ENCODE results near the gene C18orf63.

DNA sequence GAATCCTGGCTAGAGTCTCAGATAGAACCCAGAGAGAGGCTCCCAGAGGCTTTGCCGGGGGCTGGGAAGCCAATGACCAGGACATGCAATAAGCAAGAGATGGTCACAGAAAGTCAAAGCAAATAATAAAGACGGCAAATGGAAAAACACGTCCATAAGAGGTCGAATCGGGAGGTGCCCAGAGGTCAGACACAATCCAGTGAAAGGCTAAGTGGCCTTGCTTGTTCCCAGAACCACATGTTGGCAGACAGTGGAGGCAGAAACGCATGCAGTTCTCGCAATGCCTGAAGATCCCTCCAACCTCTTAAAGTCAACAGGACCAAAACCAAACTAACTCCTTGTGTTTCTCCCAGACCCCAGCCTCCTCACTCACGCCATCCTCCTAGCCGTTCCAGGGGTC lies 26.9 kb upstream of the C18orf63 start:
- no peak for TF ChIP-seq POLR2A (IDR thresholded peaks at IDR 0.05)
- TF ChIP-seq, protein P1, sequence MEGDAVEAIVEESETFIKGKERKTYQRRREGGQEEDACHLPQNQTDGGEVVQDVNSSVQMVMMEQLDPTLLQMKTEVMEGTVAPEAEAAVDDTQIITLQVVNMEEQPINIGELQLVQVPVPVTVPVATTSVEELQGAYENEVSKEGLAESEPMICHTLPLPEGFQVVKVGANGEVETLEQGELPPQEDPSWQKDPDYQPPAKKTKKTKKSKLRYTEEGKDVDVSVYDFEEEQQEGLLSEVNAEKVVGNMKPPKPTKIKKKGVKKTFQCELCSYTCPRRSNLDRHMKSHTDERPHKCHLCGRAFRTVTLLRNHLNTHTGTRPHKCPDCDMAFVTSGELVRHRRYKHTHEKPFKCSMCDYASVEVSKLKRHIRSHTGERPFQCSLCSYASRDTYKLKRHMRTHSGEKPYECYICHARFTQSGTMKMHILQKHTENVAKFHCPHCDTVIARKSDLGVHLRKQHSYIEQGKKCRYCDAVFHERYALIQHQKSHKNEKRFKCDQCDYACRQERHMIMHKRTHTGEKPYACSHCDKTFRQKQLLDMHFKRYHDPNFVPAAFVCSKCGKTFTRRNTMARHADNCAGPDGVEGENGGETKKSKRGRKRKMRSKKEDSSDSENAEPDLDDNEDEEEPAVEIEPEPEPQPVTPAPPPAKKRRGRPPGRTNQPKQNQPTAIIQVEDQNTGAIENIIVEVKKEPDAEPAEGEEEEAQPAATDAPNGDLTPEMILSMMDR (IDR thresholded peaks at IDR 0.05), result no peak
